ENCODE data around the gene APC. TPM values are rescaled to one million over a fixed set of nuclear protein-coding genes. Genes with fewer than 3 reads are reported as not detected.

Gene APC
- total and polyA plus RNA-seq, 2 of the 8 experiments (the other 6 are each of a cell fraction or from before 2014, with no cell fraction given) = 6.8 to 41.9 TPM

DNA sequence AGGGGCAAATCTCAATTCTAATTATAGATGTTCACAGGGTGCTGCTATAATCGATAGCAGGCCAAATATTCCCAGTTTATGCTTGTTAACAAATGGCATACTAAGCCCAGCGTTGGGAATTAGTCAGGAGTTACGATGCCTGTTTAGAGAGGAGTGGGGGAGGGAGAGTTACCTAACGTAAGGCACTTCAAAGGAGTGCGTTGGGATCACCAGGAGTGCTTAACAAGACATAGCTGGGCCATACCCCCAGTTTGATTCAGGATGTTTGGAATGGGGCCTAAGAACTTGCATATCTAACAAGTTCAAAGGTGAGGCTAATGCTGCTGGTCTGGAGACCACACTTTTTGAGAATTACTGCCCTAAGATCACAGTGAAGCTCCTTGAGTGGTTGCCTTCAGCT is 108.9 kb downstream of the APC start:
- H3K4me2 ChIP-seq (ENCODE audit: insufficient read depth in 1 of 2, low read depth in 2 of 2, low read length in 2 of 2) = no peak overlapping the region
- H3K9me3 ChIP-seq (ENCODE audit: insufficient read depth in 2 of 2, low read depth in 1 of 2, low read length in 1 of 2) = peaks cover 7 to 14% of the 10 kb centered on the region in 2 experiments
- TF ChIP-seq SRF (IDR thresholded peaks at IDR 0.05; ENCODE audit: low read depth, low read length) (no peak), CEBPB (IDR thresholded peaks at IDR 0.05; ENCODE audit: low read depth, low read length) (no peak), SIRT6 (IDR thresholded peaks at IDR 0.05; ENCODE audit: low read length) (no peak), EP300 (IDR thresholded peaks at IDR 0.05; ENCODE audit: borderline replicate concordance in 1 of 2, low read depth in 2 of 2, low read length in 2 of 2) (no peak), TBP (IDR thresholded peaks at IDR 0.05; ENCODE audit: low read depth, low read length) (no peak), NANOG (IDR thresholded peaks at IDR 0.05; ENCODE audit: insufficient read depth, low read depth, low read length, poor library complexity, severe bottlenecking) (no peak), SAP30 (IDR thresholded peaks at IDR 0.05; ENCODE audit: insufficient read depth, insufficient replicate concordance, low read length) (no peak)
- TF ChIP-seq, protein P1, sequence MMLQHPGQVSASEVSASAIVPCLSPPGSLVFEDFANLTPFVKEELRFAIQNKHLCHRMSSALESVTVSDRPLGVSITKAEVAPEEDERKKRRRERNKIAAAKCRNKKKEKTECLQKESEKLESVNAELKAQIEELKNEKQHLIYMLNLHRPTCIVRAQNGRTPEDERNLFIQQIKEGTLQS (IDR thresholded peaks at IDR 0.05; ENCODE audit: insufficient read depth, low read depth, low read length) = no peak
- TF ChIP-seq, protein P2, sequence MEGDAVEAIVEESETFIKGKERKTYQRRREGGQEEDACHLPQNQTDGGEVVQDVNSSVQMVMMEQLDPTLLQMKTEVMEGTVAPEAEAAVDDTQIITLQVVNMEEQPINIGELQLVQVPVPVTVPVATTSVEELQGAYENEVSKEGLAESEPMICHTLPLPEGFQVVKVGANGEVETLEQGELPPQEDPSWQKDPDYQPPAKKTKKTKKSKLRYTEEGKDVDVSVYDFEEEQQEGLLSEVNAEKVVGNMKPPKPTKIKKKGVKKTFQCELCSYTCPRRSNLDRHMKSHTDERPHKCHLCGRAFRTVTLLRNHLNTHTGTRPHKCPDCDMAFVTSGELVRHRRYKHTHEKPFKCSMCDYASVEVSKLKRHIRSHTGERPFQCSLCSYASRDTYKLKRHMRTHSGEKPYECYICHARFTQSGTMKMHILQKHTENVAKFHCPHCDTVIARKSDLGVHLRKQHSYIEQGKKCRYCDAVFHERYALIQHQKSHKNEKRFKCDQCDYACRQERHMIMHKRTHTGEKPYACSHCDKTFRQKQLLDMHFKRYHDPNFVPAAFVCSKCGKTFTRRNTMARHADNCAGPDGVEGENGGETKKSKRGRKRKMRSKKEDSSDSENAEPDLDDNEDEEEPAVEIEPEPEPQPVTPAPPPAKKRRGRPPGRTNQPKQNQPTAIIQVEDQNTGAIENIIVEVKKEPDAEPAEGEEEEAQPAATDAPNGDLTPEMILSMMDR (IDR thresholded peaks at IDR 0.05; ENCODE audit: control extremely low read depth in 1 of 3, insufficient read depth in 1 of 3, low read depth in 1 of 3, low read length in 3 of 3) = no peak

More for the DNA sequence above, 108.9 kb downstream of the APC start:
- Histone ChIP-seq H3K27me3 (replicated peaks in 1 of 4; ENCODE audit: control insufficient read depth in 3 of 4, extremely low read depth in 1 of 4, insufficient read depth in 3 of 4, low read length in 3 of 4) (no peaks in the 10 kb centered on the region; a peak in 1 of 7 replicates), H3K23me2 (ENCODE audit: low read depth, low read length) (no peaks in the 10 kb centered on the region), H3K4me1 (replicated peaks in 1 of 4; ENCODE audit: control insufficient read depth in 3 of 4, insufficient read depth in 4 of 4, low read length in 3 of 4) (peaks cover 0 to 9% (median 0%) of the 10 kb centered on the region in 4 experiments; a peak in 2 of 7 replicates), H4K8ac (ENCODE audit: extremely low read depth, insufficient read depth, low read length) (no peak overlapping the region), H3K23ac (ENCODE audit: insufficient read length) (no peak overlapping the region), H2BK5ac (ENCODE audit: low read depth, low read length) (no peak overlapping the region), H2BK15ac (ENCODE audit: low read length) (no peak overlapping the region), H3K18ac (ENCODE audit: extremely low read depth, low read length) (no peak overlapping the region), H3K56ac (replicated peaks; ENCODE audit: insufficient read length, low read depth, low read length) (no peak overlapping the region), H3K14ac (ENCODE audit: insufficient read length) (no peak overlapping the region), H3K27ac (ENCODE audit: low read depth, low read length) (no peak overlapping the region), H2AK5ac (ENCODE audit: low read depth, low read length) (no peak overlapping the region), H4K91ac (replicated peaks; ENCODE audit: insufficient read length, low read length) (no peak overlapping the region), H2BK12ac (ENCODE audit: low read depth, low read length) (no peak overlapping the region), H2AFZ (ENCODE audit: low read length) (no peak overlapping the region), H3K79me1 (ENCODE audit: low read depth, low read length) (no peaks in the 10 kb centered on the region), H3K9ac (replicated peaks in 1 of 4; ENCODE audit: extremely low read depth in 1 of 4, low read depth in 3 of 4, low read length in 3 of 4) (no peak overlapping the region), H2BK20ac (ENCODE audit: low read length) (no peak overlapping the region), H4K20me1 (replicated peaks in 1 of 2; ENCODE audit: control insufficient read depth in 1 of 2, insufficient read depth in 2 of 2, low read length in 2 of 2) (no peaks in the 10 kb centered on the region), H3K79me2 (ENCODE audit: control insufficient read depth in 1 of 2, insufficient read depth in 2 of 2, low read length in 2 of 2) (no peaks in the 10 kb centered on the region), H3K36me3 (ENCODE audit: control insufficient read depth in 2 of 4, insufficient read depth in 4 of 4, low read length in 3 of 4) (peaks cover 0 to 5% (median 0%) of the 10 kb centered on the region in 4 experiments; a peak in 2 of 8 replicates), H4K5ac (ENCODE audit: insufficient read length, low read depth, low read length) (no peak overlapping the region), H2BK120ac (replicated peaks; ENCODE audit: low read depth, low read length) (no peak overlapping the region), H3K4ac (replicated peaks; ENCODE audit: insufficient read length, low read depth, low read length) (no peak overlapping the region), H3K4me3 (ENCODE audit: extremely low read depth in 1 of 4, insufficient read depth in 2 of 4, low read depth in 3 of 4, low read length in 4 of 4) (no peak overlapping the region)
- FAIRE-seq (peak; percentile 45), DNase-seq (ENCODE audit: low read depth in 1 of 2, low spot score in 2 of 2) (no peak)
- ChIA-PET CTCF (ENCODE audit: partially characterized antibody) (interaction anchor here (0.7 to 1.1 kb wide), 3 partner anchors 52 to 354 kb away, joined by 3 to 4 read pairs (median 3); no protein-coding TSS in a partner anchor), POLR2A (ENCODE audit: partially characterized antibody) (interaction anchor here (0.8 kb wide), 1 partner anchor 14 kb away, joined by 3 read pairs; the partner anchor contains the start of gene SRP19)
- 70% methylated on average over 5 of the region's 5 CpGs; no CpG with 5 or more reads in 1 of the 2 experiments for WGBS, 2 experiments (ENCODE audit: extremely low coverage in 1 of 2, insufficient coverage in 1 of 2, insufficient read length in 1 of 2, insufficient replicate concordance in 2 of 2, low coverage in 1 of 2, low lambda C conversion rate in 2 of 2, missing lambda C conversion rate in 1 of 2)
